SU-DHL-6 (cell line): Measurements from ENCODE around the gene MYH15.

Source experiments
- EZH2phosphoT487 ChIP-seq: fragments of 200-600 bp; sonication (generic), shearing (Covaris generic); conservative IDR thresholded peaks from 2 replicates; pipeline ENCODE4 v1.6.1; 2018; ENCODE audit warnings: mild to moderate bottlenecking, antibody characterized with exemption, low read length, moderate library complexity, mixed read lengths
- TF ChIP-seq, protein P1 (sequence below): fragments of 200-600 bp; sonication (generic); IDR thresholded peaks from one replicate; pipeline ENCODE4 v1.5.1; 2017; ENCODE audit warnings: antibody characterized with exemption, mild to moderate bottlenecking, low read length, moderate library complexity; ENCODE audit not compliant: insufficient read depth, poor library complexity, severe bottlenecking

GRCh38 chr3:108546247-108546646, 35.9 kb upstream of the MYH15 start:
- TF ChIP-seq, protein P1, sequence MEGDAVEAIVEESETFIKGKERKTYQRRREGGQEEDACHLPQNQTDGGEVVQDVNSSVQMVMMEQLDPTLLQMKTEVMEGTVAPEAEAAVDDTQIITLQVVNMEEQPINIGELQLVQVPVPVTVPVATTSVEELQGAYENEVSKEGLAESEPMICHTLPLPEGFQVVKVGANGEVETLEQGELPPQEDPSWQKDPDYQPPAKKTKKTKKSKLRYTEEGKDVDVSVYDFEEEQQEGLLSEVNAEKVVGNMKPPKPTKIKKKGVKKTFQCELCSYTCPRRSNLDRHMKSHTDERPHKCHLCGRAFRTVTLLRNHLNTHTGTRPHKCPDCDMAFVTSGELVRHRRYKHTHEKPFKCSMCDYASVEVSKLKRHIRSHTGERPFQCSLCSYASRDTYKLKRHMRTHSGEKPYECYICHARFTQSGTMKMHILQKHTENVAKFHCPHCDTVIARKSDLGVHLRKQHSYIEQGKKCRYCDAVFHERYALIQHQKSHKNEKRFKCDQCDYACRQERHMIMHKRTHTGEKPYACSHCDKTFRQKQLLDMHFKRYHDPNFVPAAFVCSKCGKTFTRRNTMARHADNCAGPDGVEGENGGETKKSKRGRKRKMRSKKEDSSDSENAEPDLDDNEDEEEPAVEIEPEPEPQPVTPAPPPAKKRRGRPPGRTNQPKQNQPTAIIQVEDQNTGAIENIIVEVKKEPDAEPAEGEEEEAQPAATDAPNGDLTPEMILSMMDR: no peak
- no peak for TF ChIP-seq EZH2phosphoT487
